GM23338 (cell line): ENCODE results near the gene CPSF6.

Experiments used
- CREB1 ChIP-seq: fragments of 250-450 bp; sonication (Bioruptor Pico); IDR thresholded peaks from 2 replicates; pipeline ENCODE4 v1.5.0; 2020; ENCODE audit warnings: low read depth, mild to moderate bottlenecking, moderate library complexity
- CTCF ChIP-seq, 2 experiments: fragments of 200-600 bp in 1 of 2; sonication (generic) in 1 of 2; conservative IDR thresholded peaks; 2 replicates each; pipeline versions ENCODE4 v1.5.1 to v1.6.1; 2016 to 2017; ENCODE audit warnings: antibody characterized with exemption in 2 of 2, low read depth in 2 of 2, mild to moderate bottlenecking in 2 of 2, moderate library complexity in 1 of 2
- ETS1 ChIP-seq: IDR thresholded peaks from 2 replicates; pipeline ENCODE4 v1.6.1; 2016; ENCODE audit warnings: antibody characterized with exemption
- EZH2 ChIP-seq: fragments of 200-600 bp; sonication (generic); IDR thresholded peaks from one replicate; pipeline ENCODE4 v1.8.0; 2017; ENCODE audit warnings: antibody characterized with exemption, mild to moderate bottlenecking, low read depth; ENCODE audit not compliant: unreplicated experiment
- EZH2phosphoT487 ChIP-seq: fragments of 200-600 bp; sonication (generic); IDR thresholded peaks from one replicate; pipeline ENCODE4 v1.8.1; 2018; ENCODE audit warnings: antibody characterized with exemption; ENCODE audit not compliant: unreplicated experiment
- NANOG ChIP-seq: IDR thresholded peaks from 2 replicates; pipeline ENCODE4 v1.6.1; 2016; ENCODE audit warnings: antibody characterized with exemption, borderline replicate concordance
- POLR2AphosphoS5 ChIP-seq: IDR thresholded peaks from 2 replicates; pipeline ENCODE4 v1.6.1; 2016; ENCODE audit warnings: antibody characterized with exemption, low read depth
- REST ChIP-seq: IDR thresholded peaks from one replicate; pipeline ENCODE4 v1.6.1; 2018; ENCODE audit warnings: antibody characterized with exemption; ENCODE audit not compliant: unreplicated experiment
- STAT1 ChIP-seq: IDR thresholded peaks from one replicate; pipeline ENCODE4 v1.6.1; 2016; ENCODE audit warnings: antibody characterized with exemption; ENCODE audit not compliant: unreplicated experiment
- ZNF114 ChIP-seq: fragments of 250-450 bp; sonication (Bioruptor Pico); IDR thresholded peaks from 2 replicates; pipeline ENCODE4 v1.5.0; 2020; ENCODE audit warnings: mild to moderate bottlenecking, moderate library complexity

- TF ChIP-seq EZH2phosphoT487 (no peak), CTCF (conservative IDR thresholded peaks at IDR 0.05; ENCODE audit: low read depth in 2 of 2) (no peak), CREB1 (CRISPR knock-in tag) (no peak), ZNF114 (CRISPR knock-in tag) (no peak), EZH2 (no peak), NANOG (no peak), POLR2AphosphoS5 (no peak), REST (no peak), ETS1 (no peak), STAT1 (no peak)
Measured at GRCh38 chr12:69211160-69211559, 28.2 kb upstream of the CPSF6 start.
